A549 treated with RU486 at 1 μM for 4 hours (cell line): ENCODE results near the gene BLTP2. TPM values are rescaled to one million over a fixed set of nuclear protein-coding genes. Genes with fewer than 3 reads are reported as not detected.

Experiments
- total RNA-seq: library from RNA; stranded (reverse); fragments of 200-300 nt; extraction: Qiagen RNA extraction; gene quantifications from 5 replicates; pipeline ENCODE4 v1.2.3, GENCODE V29; 2022; ENCODE audit warnings: low read depth

BLTP2 gene
- total RNA-seq = 56.4 to 74.1 TPM (median 58.8 TPM) in 5 replicates

DNA sequence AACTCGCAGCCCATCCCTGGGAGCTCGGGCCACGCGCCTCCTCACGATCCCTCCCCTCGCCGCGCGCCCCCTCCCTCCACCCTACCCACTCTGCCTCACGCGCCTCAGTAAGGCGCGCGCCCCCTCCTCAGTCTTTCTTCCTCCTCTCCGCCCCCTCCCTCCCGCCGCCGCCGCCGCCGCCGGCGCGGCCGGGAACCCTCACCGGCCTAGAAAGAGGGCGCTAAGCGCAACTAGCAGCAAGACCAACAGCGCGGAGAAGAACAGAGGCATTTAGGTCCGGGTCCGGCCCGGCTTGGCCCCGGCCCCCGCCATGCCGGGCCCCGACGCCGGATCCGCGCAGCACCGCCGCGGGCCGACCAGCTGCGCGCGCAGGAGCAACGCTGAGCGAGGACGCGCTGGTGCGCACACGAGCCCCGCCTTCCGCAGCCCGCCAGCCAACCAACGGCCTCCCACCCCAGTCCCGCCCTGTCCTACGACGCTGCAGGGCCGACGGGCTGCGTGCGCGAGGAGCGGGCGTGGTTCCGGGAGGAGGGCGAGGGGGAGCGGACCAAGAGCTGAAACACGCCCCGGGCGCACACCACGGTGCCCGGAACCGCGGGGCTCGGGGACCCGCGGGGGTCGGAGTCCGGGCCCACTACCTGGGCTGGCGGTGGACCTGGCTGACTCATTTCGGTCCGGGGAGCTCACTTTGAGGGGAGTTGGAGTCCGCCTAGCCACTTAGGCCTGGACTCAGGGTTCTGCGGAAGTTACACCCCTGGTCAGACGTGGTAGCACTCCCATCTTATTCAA, at the start of gene BLTP2:
Gene BLTP2, minus strand, starts transcription at position 372 of the 789 bp plus-strand sequence. Its CDS starts 102 bp downstream, at position 270.

GRCh38 chr17:28661635-28662526, 16.9 kb upstream of the BLTP2 start, which contains the start of the genes SDF2 and SUPT6H:
Gene SDF2 (minus strand): TSS chr17:28661906. CDS start chr17:28661876, 30 bp downstream.
Gene SUPT6H (plus strand): TSS chr17:28662205. CDS start chr17:28673402, 11,197 bp downstream.

GRCh38 chr17:28613931-28614381, 31.0 kb downstream of the BLTP2 start, which contains the start of gene RSKR:
Gene RSKR (minus strand): TSS chr17:28614185. CDS start chr17:28614161, 24 bp downstream.

GRCh38 chr17:28598799-28599310, 46.1 kb downstream of the BLTP2 start, which contains the start of gene SPAG5:
Gene SPAG5 (minus strand): TSS chr17:28599025. CDS start chr17:28598946, 79 bp downstream.

Other genes with a start within 250 kb of the BLTP2 start
- 16.1 to 21.6 TPM (median 20.2 TPM) in 5 replicates for gene SLC46A1, start 238.9 kb downstream of the BLTP2 start, total RNA-seq
- gene SLC13A2, start 171.5 kb downstream of the BLTP2 start, total RNA-seq = 0.10 to 0.18 TPM (median 0.14 TPM) in 4 of 5 replicates, not detected in the other
- gene FOXN1, start 138.8 kb downstream of the BLTP2 start, total RNA-seq = not detected in 5 replicates
- gene UNC119, start 92.5 kb downstream of the BLTP2 start, total RNA-seq = 25.1 to 32.6 TPM (median 29.0 TPM) in 5 replicates
- gene PIGS, start 73.6 kb downstream of the BLTP2 start, total RNA-seq = 55.8 to 58.4 TPM (median 56.6 TPM) in 5 replicates
- gene ALDOC, start 68.3 kb downstream of the BLTP2 start, total RNA-seq = 1.3 to 2.3 TPM (median 1.8 TPM) in 5 replicates
- gene SPAG5, start 46.1 kb downstream of the BLTP2 start, total RNA-seq = 72.4 to 90.1 TPM (median 77.8 TPM) in 5 replicates
- gene RSKR, start 31.0 kb downstream of the BLTP2 start, total RNA-seq = 2.2 to 4.9 TPM (median 4.2 TPM) in 5 replicates
- 79.5 to 87.0 TPM (median 84.5 TPM) in 5 replicates for gene SDF2, start 16.7 kb upstream of the BLTP2 start, total RNA-seq
- 69.2 to 74.1 TPM (median 72.2 TPM) in 5 replicates for gene SUPT6H, start 17.0 kb upstream of the BLTP2 start, total RNA-seq
- 1.2 to 2.3 TPM (median 1.5 TPM) in 5 replicates for gene PROCA1, start 66.7 kb upstream of the BLTP2 start, total RNA-seq
- 220 to 279 TPM (median 265 TPM) in 5 replicates for gene RAB34, start 72.7 kb upstream of the BLTP2 start, total RNA-seq
- 1,999 to 2,848 TPM (median 2,238 TPM) in 5 replicates for gene RPL23A, start 74.8 kb upstream of the BLTP2 start, total RNA-seq
- 36.2 to 53.8 TPM (median 48.3 TPM) in 5 replicates for gene TLCD1, start 81.1 kb upstream of the BLTP2 start, total RNA-seq
- 3.8 to 4.7 TPM (median 4.5 TPM) in 5 replicates for gene NEK8, start 83.6 kb upstream of the BLTP2 start, total RNA-seq
- gene TRAF4, start 98.9 kb upstream of the BLTP2 start, total RNA-seq = 51.5 to 88.4 TPM (median 76.8 TPM) in 5 replicates
- gene FAM222B, start 197.6 kb upstream of the BLTP2 start, total RNA-seq = 19.0 to 23.3 TPM (median 21.9 TPM) in 5 replicates
- 70.2 to 92.5 TPM (median 85.9 TPM) in 5 replicates for gene ERAL1, start 209.9 kb upstream of the BLTP2 start, total RNA-seq